HG03108 (cell line): Measurements from ENCODE around the gene ADORA2A.

Source experiments
- ATAC-seq: cut with Tn5 transposase; IDR thresholded peaks from one replicate; pipeline ENCODE4 v1.9.1; 2021; ENCODE audit warnings: moderate library complexity; ENCODE audit not compliant: unreplicated experiment

Gene ADORA2A

DNA sequence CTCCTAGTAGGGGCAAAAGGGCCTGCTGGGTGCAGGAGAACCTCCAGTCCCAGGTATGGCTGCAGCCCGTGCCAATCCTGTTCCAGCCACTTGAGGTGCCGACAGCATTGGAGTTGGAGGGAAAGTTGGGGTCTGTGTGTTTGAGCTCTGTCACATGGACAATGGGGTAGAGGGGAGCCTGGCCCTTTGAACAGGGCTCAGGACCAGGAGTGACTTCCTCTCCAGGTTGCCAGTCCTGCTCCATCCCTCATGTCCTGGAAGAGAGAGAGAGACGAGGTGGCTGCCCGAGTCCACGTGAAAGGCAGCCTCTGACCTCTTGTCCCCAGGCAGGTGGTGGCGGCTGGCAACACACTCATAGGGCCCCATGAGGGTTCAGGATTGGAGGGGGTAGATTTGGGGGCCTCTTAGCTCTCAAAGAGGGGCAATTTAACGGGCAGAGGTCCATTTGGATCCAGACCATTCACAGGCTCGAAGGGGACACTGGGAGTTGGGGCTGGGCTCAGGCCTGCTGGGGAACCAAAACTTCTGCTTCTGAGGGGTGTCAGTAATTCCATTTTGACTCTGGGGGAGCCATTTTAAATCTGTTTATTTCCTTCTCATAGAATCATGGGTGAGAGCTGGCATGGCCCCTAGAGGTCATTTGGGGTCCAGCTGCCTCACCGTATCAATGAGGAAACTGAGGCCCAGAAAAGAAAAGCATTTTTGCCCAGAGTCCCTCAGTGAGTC is 4.1 kb downstream of the ADORA2A start:
- no peak for ATAC-seq

DNA sequence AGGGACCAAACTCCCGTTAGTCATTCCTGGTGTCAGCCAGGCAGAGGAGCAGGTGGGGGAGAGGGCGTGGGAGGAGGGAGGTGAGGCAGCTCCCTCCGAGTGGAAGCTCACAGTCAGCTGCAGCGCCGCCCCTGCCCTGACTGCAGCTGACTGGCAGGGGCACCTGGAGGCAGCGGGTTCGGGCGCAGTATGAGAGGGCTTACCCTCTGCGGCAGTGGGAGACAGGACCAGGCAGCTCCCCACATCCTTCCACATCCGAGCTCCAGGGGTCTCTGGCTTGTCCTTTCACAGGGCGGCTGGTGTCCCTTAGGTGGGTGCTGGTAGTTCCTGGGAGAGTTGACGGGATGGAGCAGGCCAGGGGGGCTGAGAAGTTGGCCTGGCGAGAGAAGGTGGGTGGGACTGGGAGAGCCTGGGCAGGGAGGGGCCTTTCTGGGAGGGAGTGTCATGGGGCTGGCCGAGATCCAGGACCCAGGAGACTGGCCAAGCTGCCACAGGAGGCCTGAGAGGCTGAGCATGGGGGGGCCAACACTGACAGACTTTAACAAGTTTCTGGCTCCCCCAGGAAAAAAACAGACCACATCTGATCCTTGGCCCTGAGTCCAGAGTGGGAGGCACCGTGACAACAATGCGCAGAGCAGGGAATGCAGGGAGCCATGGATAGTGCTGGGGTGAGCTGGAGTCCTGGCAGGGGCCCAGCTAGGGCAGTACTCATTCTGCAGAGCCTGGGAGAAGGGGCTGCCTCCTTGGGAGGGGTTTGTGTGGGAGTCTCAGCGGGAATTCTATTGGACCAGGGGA is 4.9 kb downstream of the ADORA2A start:
- no peak for ATAC-seq

DNA sequence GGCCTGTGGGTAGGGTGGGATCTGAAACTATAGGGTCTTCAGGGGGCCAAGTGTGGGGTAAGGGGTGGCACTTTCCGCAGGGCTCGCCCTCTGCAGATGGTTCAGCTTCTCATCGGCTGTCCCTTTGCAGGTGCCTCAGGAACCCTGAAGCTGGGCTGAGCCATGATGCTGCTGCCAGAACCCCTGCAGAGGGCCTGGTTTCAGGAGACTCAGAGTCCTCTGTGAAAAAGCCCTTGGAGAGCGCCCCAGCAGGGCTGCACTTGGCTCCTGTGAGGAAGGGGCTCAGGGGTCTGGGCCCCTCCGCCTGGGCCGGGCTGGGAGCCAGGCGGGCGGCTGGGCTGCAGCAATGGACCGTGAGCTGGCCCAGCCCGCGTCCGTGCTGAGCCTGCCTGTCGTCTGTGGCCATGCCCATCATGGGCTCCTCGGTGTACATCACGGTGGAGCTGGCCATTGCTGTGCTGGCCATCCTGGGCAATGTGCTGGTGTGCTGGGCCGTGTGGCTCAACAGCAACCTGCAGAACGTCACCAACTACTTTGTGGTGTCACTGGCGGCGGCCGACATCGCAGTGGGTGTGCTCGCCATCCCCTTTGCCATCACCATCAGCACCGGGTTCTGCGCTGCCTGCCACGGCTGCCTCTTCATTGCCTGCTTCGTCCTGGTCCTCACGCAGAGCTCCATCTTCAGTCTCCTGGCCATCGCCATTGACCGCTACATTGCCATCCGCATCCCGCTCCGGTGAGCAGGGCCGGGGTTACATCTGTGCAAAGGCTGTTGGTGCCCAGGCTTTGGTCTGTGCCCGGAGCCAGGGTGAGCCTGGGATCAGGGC is 5.8 kb downstream of the ADORA2A start:
- ATAC-seq: no peak

DNA sequence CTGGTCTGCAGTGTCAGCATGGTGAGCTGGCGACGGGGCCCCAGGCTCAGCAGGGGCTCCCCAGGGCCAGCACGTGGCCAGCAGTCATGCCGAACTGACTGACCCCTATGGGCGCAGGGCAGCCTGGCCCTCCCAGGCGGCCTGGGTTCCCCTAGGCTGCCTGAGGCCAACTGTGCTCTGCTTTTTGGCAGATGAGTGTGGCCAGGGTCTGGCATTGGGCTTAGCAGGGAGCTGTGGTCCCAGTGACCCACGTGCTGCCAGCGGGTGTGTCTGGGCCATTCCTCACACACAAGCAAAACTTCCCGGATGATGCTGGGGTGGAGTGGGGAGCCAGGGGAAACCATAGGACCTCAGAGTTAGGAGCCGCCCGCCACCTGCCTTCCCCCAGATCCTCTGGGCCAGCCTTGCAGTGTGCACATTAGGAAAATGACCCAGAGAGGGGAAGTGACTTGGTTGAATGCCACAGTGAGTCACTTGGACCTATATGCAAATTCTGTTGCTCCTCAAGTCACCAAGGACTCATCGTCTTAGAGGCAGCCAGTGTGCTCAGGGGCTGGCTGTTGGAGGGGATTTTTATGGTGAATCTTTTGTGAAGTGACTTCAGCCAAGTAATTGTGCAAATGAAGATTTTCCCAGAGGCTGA is 6.5 kb downstream of the ADORA2A start:
- peak; percentile 51 for ATAC-seq

DNA sequence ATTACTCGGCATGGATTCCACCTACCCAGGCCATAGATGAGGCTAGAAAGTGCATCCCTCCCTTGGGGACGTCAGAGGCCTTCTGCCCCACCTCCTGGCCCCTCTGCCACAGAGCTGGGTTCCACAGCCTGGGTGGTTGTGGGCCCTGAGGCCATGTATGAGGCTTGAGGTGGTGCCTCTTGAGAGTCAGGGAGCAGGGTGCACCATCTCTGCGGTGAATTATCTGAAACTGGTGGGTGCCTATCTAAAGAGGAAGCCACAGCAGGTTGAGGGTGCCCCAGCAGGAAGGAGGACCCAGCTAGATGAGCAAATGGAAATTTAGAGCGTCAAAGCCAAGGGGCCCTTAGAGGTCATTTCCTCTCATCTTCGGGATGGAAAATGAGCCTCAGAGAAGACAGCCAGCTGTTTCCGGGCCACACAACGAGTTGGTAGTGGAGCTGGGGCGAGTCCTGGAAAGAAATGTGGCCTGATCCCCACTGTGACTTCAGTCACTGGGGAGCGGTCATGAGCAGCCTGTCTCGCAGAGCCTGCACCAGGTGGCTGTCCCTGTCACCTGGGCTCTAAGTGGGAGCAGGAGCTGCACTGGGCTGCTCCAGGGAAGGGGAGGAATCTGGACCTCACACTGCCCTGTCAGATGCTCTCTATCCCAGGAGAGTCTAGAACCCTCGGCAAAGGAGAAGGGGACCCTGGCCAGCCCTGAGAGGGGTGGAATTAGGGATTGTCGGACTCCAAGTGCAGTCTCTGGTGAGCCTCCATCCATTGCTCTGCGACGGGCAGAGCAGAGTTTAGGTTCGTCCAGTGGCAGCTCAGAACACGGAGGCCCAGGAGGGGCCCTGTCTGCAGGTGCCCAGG is 7.3 kb downstream of the ADORA2A start:
- peak; percentile 46 for ATAC-seq

DNA sequence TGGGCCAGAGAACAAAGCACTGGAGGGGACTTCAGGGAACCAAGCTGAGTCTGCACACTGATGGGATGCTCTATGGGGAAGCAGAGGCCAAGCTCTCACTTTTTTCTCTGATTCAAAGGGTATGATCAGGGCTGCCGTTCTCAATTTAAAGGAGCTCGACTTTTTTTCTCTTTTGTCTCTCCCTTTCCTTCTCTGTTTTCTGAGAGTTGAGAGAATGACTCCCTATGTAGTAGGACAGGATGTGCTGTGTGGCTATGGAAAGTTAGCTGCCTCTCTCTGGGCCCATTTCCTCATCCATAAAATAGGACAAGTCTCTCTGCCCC is 7.9 kb downstream of the ADORA2A start:
- no peak for ATAC-seq

DNA sequence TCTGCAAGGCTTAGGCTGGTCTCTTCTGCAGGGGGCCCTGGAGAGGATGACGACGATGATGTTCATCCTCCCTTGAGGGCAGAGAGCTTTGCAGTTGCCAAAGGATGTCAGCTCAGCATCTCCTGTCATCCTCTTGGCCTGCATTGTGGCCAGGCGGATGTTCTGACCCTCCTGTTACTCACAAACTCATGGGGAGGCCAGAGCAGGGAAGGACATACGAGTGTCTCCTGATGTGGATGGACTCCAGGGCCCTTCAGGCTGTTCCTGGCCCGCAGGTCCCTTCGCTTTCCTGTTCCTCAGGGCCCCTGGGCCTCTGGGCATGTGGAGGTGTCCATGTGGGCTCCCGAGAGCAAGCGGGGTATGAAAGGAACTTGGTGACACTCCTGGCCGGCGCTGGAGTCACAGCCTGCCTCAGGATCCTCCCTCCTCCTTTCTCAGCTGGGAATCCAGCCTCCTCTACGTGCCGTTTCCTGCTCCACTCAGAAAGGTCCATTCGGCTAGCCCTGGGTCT is 8.5 kb downstream of the ADORA2A start:
- ATAC-seq: no peak

DNA sequence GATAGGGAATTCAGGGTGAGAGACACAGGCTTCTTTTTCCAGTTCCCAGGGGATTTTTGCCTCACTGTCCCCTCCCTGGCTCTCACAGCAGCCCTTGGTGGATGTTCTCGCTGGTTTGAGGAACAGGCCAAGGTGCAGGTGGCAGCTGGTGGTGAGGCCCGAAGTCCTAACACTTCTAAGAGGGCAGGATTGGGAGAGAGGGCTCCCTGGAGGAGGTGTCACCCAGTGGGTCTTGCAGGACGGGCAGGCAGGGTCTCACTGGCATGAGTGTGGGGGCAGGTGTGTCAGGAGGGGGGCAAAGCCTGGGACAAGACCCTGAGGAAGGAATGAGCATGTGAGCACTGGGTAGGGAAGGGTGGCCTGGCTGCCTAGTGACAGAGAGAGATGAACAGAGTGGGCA is 9.2 kb downstream of the ADORA2A start:
- ATAC-seq: no peak

DNA sequence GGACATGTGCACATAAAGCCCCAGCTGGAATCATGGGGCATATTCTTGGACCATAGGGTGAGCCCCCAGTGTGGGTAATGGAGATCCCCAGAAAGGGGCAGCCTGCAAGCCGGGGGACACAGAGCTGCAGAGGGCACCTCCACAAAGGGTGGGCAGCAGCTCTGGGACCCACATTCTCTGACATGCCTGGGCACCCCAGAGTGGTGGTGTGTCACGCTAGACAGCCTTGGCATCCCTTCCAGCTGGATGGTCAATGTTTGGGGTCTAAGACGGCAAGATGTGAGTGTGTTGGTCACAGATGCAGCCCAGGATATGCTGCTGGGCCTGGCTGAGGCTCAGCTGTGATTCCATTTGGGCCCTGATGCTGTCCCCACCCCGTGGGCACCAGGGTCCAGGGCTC is 9.7 kb downstream of the ADORA2A start:
- no peak for ATAC-seq

DNA sequence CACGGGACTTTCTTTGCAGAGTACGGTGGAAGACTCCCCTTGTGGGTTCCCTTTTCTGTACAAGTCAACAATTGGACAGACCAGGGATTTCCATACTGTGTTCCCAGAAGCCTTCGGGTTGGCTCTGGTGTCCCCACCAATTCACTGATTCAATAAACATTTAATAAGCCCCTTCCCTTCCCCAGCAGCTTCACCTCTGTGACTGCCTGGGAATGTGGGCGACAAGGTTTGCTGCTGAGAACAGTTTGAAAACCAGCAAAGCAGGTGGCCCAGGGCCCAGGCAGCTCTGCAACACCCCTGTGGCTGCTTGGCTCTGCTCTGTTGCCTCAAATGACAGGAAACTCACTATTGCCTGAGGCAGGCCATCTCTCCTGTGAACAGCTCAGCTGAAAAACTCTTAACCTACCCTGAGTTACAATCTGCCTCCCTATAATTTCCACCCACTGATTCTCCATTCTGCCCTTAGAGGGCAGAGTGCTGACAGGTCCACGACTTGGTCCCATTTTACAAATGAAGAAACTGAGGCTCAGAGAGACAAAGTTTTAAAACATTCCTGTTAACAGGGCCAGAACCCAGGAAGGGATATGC is 10.4 kb downstream of the ADORA2A start:
- peak; percentile 29 for ATAC-seq

DNA sequence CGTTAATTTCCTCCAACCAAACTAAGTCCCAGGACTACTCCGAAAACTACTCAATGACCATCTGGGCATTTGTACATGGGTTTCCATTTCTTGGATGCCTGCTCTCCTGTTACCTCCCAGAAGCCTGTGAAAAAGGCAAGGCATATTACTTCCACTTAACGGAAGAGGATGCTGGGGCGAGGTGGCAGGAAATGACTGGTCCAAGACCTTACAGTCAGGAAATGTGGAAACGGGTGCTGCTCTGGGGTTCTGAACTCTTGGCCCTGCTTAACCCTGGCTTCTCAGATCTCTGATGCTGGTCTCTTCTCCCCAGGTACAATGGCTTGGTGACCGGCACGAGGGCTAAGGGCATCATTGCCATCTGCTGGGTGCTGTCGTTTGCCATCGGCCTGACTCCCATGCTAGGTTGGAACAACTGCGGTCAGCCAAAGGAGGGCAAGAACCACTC is 12.9 kb downstream of the ADORA2A start:
- no peak for ATAC-seq

DNA sequence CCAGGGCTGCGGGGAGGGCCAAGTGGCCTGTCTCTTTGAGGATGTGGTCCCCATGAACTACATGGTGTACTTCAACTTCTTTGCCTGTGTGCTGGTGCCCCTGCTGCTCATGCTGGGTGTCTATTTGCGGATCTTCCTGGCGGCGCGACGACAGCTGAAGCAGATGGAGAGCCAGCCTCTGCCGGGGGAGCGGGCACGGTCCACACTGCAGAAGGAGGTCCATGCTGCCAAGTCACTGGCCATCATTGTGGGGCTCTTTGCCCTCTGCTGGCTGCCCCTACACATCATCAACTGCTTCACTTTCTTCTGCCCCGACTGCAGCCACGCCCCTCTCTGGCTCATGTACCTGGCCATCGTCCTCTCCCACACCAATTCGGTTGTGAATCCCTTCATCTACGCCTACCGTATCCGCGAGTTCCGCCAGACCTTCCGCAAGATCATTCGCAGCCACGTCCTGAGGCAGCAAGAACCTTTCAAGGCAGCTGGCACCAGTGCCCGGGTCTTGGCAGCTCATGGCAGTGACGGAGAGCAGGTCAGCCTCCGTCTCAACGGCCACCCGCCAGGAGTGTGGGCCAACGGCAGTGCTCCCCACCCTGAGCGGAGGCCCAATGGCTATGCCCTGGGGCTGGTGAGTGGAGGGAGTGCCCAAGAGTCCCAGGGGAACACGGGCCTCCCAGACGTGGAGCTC is 13.5 kb downstream of the ADORA2A start:
- no peak for ATAC-seq

DNA sequence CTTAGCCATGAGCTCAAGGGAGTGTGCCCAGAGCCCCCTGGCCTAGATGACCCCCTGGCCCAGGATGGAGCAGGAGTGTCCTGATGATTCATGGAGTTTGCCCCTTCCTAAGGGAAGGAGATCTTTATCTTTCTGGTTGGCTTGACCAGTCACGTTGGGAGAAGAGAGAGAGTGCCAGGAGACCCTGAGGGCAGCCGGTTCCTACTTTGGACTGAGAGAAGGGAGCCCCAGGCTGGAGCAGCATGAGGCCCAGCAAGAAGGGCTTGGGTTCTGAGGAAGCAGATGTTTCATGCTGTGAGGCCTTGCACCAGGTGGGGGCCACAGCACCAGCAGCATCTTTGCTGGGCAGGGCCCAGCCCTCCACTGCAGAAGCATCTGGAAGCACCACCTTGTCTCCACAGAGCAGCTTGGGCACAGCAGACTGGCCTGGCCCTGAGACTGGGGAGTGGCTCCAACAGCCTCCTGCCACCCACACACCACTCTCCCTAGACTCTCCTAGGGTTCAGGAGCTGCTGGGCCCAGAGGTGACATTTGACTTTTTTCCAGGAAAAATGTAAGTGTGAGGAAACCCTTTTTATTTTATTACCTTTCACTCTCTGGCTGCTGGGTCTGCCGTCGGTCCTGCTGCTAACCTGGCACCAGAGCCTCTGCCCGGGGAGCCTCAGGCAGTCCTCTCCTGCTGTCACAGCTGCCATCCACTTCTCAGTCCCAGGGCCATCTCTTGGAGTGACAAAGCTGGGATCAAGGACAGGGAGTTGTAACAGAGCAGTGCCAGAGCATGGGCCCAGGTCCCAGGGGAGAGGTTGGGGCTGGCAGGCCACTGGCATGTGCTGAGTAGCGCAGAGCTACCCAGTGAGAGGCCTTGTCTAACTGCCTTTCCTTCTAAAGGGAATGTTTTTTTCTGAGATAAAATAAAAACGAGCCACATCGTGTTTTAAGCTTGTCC is 14.3 kb downstream of the ADORA2A start:
- no peak for ATAC-seq

DNA sequence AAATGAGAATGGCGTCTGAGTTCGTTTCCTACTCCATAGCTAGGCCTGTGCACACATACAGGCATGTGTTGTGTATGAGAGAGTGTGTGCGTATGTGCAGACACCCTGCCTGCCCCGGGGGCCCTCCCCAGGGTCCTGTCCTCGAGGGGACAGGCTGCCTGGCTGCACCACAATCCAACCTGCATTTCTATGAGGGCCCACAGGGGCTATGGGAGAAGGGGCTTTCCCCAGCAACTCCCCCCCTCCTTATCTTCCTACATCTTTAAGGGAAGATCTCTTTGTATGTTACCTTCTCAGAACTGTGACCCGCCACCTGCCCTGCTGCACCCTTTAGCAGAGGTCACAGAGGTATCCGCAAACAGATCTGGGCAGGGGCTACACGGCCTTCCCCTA is 14.9 kb downstream of the ADORA2A start:
- no peak for ATAC-seq

DNA sequence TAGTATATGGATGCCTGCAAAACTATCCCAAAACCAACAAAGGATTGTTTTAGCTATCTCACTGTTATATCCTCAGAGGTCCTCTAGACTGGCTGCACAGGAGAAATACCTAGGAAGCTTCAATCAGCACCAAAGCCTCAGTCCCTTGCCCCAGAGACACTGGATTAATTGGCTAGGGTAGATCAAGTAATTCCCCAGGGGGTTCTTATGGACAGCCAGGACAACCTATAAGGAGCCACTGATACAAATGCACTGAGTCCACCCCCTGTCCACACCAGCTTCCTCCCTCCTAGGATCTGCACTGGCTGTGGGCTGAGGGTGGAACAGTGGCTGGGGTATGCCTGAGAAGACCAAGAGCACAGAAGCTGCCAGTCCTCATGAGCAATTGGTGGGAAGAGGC is 16.3 kb downstream of the ADORA2A start:
- no peak for ATAC-seq

DNA sequence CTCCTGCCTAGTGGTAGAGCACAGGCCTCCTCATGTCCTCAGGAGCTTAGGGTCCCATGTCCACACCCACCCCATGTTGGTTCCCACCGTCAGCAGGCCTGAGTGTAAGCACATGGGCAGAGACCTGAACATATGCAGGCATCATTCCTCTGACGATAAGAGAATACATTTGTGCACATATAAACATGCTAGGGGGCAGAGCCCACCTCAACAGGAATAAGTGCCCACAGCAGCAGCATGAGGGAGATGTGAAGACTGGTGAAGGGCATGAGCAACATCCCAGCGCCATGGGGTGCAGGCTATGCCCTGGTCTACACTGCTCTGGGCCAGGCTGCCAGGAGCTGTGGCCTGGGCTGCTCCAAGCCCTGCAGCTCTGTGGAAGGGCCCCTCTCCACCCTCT is 16.9 kb downstream of the ADORA2A start:
- ATAC-seq: no peak

DNA sequence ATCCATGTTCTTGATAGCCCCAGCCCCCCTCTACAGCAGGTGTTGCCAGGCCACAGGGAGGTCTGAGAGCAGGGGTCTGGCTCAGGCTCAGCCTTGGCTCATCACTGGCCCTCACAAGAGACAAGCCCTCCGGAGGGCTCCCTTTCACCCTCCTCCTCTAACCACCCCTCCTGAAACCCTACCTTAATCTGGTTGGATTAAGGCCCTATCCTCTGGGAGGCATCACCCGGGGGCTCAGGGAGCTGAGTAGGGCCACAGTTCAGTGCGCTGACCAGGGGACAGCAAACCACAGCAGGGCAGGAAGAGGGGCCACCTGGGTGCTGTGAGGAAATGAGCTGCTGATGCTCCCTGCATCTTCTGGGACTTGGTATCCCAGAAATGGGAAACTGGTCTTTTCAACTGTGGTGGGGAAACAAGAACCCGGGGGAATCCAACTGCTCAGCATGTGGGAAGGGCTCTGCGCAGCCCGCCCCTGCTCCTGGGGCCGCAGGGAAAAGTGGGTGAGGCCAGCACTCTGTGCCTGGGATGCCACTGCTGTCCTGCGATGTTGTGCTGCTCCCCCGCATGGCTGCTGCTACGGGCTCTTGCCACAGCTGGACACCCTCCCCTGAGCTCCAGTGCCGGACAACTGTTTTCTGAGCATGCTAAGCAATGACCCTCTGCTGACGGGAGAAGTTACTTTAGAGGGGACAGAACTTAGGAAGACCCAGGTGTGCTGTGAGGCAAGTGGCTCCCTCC is 17.5 kb downstream of the ADORA2A start:
- ATAC-seq: no peak
